GDM1 (cell line): ENCODE results near the gene FLNC.

Experiments
- DNase-seq: peaks from one replicate; lab custom pipeline; 2025; lab: John Stamatoyannopoulos, UW

FLNC gene

DNA sequence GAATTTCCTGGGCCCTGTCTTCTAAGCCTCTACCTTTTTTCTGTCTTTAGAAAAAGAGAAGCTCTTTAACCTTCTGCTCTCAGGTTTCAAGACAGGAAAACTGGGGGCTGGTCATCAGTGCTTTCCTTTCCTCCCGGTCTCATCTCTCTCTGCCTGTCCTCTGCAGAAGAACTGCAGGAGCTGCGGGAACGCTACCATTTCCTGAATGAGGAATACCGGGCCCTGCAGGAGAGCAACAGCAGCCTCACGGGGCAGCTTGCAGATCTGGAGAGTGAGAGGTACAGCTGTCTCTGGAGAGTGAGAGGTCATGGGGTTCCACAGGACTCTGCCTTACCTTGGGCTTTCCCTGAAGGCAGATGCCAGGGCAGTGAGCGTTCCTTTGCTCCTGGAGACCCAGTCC, 25.7 kb upstream of the FLNC start:
- no peak for DNase-seq

DNA sequence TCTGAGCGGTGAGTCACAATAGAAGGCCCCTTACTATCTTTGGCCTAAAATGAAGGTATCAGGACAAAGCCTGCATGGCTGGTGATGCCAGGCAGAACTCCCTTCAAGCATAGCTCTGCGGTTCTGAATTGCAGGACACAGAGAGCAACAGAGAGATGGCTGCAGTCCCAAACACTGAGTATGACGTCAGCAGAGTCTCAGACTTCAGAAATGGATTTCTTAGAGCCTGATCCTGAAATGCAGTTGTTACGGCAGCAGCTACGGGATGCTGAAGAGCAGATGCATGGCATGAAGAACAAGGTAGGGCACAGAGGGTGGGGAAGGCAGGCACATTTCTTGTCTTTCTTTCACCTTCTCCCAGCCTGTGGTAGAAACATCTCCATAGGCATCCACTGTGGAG, 25.0 kb upstream of the FLNC start:
- no peak for DNase-seq

DNA sequence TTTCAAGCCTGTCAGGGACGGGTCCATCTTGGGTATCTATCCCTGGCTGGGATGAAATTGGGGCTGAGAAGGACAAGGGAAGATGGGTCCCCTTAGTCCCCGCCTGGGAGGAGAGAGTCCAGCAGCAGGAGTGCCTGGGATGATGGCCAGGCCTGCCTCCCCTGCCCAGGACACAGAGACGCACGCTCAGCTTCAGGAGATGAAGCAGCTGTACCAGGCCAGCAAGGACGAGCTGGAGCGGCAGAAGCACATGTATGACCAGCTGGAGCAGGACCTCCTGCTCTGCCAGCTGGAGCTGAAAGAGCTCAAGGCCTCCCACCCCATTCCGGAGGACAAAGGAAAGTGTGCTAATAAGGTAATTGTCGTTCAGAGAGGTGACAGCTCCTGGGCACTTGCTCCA, 23.0 kb upstream of the FLNC start:
- no peak for DNase-seq

DNA sequence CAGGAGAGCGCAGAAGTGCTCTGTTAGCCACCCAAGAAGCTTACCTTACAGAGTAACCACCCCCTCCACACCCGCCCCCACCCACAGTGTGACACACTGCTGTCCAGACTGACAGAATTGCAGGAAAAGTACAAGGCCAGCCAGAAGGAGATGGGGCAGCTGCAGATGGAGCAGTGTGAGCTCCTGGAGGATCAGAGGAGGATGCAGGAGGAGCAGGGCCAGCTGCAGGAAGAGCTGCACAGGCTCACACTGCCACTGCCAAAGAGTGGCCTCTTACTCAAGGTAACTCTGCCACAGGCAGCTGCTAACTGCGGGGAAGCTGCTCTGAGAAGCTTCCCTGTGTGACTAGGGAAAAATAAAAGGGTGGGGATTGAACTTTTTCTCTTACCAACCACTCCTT, 20.8 kb upstream of the FLNC start:
- DNase-seq, result no peak

DNA sequence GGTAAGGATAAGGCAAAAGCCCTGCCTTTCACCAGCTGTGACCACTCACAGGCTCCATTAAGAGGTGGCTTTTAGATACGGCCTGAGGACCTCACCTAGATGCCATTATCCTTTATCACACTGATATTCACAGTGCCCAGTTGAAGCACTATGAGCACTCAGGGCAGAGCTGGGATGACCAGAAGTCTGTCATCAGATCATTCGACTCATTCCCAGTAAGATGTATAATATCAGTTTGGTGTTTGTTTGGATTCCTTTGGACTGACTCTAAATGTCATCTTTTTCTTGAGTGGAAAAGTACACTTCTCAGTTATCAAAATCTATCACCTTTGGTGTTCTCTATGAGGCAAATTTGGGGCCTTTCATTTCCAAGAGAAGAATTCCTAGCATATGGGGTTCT, 19.7 kb upstream of the FLNC start:
- DNase-seq, result no peak

DNA sequence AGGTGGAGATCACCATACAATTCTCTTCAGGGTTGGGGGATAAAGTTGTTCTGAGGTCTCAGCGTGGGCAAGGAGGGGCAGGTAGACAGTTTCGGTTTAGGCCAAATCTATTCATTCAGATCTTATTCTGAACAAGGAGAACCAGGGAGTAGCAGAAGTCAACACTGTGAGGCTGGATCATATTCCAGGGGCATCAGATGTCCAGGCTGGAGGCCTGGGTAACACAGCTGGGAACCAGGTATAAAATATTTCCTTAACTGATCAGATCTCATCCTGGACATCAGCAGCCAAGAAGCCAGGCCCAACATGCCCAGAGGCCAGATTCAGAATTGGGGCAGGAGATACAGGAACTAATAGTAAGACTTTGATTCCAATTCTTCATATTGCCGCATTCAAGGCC, 19.2 kb upstream of the FLNC start:
- no peak for DNase-seq

DNA sequence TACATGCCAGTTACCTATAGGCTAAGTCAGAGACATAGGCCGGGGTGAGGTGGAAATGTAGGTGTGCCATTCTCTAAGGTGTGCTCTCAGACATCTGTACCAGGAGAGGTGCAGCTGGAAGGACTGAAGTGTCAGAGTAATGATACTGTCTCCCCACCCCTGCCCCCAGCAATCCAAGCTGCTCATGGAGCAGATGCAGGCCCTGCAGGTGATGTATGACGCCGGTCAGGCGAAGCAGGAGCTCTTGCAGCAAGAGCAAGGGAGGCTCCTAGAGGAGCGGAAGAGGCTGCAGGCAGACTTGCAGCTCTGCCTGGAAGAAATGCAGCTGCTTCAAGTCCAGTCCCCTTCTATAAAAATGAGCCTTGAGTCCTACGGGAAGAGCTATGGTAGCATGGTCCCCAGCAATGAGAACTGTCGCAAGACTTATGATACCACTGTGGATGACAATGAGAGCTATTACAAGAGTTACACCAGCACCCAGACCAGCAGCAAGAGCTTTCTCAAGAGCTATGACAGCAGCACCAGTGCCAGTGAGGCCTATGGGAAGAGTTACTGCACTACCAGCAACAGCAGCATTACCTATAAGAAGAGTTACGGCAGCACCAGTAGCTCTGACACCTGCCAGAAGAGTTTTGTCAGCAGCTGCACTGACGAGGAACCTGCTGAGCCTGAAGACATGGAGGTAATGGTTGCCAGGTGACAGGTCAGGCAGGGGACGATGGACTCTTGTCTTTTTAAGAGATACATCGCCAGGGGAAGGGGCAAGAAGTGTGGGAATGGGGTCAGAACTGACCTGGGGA, 18.4 kb upstream of the FLNC start:
- no peak for DNase-seq

DNA sequence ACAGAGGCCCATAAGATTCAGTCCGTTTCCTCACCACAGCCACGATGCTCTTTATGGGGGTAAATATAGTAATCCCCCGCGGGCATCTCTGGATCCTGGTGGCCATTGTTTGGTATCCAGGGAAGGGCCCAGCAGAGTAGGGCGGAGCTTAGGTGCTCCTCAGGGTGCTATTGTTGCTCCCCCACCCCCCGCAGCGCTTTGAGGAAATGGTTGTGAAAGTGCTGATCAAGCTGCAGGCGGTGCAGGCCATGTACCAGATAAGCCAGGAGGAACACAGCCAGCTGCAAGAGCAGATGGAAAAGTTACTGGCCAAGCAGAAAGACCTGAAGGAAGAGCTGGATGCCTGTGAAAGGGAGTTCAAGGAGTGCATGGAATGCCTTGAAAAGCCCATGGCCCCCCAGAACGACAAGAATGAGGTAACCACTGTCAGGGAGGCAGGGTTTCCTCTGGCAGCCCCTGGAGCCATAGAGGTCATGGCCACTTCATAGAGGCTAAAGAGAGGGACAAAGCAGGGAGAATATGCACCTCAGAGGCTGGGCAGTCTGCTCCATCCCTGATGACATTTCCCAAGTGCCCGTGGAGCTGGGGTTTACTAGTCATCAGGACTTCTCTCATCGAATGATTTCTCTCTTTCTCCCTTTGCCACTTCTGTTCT, 17.6 kb upstream of the FLNC start:
- no peak for DNase-seq

DNA sequence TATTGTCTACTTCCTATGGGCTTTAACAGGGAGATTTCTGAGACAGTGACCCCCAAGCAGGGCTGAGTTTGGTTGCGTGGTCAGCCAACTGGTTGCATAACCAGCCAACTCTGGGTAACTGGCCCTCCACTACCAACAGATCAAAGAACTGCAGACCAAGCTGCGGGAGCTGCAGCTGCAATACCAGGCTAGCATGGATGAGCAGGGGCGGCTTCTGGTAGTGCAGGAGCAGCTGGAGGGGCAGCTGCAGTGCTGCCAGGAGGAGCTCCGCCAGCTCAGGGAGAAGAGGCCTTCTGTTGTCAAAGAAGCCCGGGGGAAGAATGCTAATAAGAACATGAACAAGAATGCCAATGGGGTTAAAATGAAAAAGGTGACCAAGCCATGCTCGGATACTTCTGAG, 15.7 kb upstream of the FLNC start:
- DNase-seq, result no peak

DNA sequence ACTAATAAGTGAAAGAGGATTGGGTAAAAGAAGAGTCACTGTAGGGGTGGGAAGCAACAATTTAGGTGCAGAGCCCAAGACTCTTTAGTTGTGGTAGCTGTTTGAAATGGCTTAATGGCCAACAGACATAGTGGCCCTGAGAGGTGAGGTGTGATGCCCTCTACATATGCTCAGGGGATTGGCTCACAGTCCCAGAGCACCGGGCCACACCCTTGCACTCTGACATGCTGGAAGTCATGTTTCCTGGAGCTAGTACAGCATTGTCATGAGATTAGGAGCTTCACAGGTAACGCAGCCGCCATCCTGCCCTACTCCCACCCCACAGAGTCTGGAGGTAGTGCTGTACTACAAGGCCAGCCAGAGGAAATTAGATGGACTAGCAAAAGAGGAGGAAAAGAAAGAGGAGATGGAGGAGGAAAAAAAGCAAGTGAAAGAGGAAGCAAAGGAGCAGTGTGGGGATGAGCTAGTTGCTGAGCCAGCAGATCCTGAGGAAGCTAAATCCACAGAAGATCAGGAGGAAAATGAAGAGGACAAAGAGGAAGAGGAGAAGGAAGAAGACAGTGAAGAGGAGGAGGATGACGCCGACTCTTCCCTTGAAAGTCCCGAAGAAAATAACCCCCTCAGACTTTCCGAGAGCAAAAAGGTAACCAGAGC, 14.8 kb upstream of the FLNC start:
- no peak for DNase-seq

DNA sequence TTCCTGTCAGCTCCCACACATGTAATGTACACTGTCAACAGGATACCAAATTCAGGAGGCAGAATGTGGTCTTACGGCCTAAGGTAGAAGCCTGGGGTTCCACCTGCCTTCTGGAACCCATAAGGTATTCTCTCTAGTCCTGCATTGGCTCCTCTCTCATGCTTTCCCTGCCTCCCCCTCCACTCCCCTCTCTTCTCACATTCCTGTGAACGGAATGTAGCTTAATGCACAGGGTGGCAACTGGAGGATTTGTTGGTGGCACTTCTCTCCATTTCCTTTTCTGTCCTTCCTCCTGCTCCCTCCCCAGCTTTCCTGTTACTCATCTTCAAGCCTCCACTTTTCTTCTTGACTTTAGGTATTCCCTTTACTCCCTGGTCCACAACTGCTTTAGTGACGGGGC, 11.5 kb upstream of the FLNC start:
- no peak for DNase-seq

DNA sequence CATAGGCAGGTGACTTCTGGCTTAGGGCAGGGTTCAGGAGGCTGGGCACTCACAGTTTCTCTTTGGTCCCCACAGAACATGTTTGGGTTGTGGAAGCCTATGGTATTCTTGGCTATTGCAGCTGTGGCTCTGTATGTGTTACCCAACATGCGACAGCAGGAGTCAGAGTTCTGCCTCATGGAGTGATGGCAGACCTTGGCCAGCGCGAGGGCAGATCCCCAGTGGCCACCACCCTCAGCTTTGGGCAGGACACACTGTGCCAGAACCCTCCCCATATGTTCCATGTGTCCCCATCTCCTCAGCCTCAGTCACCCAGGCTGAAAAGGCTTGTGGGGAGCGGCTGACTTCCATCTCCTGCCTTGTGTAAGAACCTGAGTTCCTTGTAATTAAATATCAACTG, 8.5 kb upstream of the FLNC start:
- no peak for DNase-seq

DNA sequence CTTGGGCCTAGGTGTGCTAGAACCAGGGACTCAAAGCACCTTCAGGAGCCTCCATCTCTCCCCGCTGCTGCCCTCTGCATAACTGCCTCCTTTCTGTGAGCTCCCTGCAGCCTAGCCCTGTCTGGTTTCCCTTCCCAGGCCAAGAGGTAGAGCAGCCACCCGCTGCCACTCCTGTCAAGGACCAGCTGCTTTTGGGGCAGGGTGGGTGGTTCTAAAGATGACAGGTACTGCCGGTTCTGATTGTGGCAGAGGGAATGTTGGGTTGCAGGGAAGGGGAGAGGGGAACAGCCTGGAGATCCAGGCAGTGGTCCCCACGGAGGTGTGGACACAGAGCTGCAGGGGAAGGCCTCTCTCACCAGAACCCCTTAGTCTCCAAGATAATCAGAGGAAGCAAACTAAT, 3.7 kb upstream of the FLNC start:
- no peak for DNase-seq

DNA sequence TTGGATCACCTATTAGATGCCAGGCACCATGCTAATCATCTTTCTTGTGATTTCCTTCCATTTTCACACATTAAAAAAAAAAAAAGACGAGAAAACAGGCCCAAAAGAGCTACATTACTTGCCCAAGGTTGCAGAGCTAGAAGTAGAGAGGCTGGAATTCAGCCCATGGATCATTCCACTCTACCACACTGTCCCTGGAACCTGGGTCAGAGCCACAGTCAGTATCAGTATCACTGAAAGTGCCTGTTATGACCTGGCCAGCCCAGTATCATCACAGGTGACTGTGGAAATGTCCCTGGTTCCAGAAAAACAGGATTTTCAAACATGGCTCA, 3.3 kb upstream of the FLNC start:
- no peak for DNase-seq

DNA sequence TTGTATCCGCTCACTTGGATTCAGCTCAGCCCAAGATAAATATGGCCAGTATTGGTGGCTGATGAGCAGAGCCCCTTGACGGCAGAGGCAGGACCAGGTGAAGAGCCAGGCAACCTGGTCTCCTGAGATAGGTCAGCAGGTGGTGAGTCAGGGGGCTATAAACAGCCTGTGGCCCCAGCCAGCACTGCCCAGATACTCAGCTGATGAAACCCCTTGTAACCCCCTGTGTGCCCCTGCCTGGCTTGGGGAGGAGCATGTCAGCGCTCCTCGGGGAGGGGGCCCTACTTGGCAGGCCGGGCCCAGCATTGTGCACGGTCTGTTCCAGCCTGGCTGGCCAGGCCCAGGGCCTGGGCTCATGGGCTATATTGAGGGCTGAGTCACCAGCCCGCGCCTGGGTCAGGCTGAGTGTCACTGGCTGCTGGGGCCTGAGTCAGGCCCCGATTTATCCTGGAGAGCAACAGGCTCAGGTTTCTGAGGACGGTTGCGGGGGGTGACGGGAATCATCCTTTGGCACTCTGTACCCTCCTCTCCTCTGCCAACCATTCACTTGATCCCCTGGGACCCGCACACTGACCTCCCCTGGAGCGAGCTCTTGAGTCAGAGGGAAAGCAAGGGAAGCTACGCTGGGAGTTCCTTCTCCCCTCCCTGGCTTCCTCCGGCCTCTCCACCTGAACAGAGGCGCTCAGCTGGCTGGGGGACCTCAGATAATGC, 2.8 kb upstream of the FLNC start:
- DNase-seq, result no peak

DNA sequence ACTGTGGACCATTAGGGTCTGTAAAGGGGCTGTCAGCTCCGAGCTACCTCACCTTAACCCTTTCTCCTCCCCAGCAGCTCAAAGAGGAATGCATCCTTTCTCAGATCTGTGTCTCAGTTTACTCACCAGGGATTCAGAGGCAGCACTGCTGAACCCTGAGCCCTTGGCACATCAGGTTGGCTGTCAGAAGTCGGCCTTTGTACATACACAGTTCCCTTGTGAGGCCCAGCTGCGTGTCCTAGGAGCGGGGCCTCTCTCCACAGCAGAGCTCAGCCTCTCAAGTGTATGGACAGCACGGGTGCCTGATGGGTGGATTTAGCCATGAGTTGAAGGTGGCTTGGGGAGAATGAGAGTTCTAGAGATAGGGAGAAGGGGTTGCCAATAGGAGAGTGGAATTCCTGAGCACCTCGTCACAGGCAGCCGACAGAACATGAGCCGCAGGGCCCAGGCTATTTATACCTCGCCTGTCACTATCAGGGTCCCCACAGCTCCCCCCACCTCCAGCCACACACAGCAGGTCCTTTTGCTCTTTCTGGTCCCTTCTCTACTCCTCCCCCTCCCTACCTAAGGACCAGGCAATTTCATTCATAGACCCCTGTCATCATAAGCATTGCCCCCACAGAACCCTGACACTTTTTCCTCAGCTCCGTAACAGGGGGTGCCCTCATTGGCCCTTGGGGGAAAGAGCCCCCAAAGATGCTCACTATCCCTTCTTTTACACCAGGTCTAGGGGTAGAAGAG, 2.1 kb upstream of the FLNC start:
- DNase-seq, result no peak

DNA sequence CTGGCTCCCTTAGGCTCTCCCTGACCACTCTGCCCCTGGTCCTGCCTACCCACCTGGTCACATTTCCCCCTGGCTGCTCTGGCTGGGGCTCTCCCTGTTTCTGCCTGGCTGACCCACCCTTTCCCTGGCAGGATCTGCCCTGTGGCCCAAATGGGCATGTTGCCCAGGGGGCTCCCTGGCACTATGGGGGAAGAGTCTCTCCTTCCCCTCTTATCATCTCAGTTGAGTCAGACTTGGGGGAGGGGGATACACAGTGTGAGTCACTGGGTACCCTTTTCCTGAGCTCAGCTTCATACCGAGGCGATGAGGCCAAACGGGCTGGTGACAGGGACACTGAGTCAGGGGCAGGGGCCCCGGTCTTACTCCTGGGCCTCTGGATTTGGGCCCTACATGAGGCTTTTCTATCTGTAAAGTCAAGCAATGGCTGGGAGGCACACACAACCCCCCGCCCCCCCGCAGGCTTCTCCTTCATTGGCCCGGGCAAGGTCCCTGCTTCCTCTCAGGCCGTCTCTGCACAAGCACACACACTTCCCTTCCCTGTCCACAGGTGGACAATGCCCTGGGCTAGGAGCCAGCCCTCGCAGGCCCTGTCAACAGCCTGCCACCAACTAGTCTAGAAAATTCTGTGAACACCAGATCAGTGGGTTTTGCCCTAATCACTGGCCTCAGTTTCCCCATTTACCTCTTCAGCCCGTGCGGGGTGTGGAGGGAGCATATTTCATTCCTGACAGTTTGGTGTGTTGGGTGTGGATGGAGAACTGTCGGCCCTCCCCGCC, 627 bp upstream of the FLNC start:
- no peak for DNase-seq

DNA sequence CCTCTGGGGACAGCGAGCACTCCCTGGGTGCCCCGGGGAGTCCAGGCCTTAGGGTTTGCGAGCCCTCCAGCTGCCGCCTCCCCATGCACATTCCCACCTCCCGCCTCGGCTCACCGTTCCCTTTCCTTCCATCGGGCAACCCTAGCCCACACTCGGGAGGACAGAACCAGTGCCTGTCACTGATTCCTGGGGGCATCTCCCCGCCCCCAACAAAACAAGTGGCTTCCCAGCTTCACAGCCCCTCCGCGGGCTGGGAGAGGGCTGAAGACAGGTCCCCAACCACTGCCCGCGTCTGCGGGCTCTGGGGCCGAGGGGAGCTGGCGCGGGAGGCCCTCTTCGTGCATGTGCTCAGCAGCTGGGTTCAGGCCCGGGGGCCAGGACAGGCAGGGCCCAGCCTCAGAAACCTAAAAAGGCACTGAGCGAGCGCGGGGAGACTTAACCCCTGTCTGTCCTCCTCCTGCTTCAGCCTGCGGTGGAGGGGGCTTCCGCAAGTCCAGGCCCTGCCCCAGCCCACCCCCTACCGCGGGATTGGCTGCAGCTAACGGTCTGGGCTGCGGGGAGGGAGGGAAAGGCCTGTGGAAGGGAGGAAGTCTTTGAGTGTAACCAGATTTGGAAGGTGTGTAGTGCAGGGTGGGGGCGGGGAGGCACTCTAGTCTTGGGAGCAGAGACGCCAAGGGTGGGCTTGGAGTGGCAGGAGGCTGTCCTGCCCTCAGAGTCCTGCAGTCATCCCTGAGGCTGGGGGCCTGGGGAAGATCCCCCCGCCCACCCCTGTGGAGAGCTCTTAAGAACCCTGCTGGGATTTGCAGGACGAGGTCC, 1.2 kb downstream of the FLNC start:
- peak; percentile 62 for DNase-seq

DNA sequence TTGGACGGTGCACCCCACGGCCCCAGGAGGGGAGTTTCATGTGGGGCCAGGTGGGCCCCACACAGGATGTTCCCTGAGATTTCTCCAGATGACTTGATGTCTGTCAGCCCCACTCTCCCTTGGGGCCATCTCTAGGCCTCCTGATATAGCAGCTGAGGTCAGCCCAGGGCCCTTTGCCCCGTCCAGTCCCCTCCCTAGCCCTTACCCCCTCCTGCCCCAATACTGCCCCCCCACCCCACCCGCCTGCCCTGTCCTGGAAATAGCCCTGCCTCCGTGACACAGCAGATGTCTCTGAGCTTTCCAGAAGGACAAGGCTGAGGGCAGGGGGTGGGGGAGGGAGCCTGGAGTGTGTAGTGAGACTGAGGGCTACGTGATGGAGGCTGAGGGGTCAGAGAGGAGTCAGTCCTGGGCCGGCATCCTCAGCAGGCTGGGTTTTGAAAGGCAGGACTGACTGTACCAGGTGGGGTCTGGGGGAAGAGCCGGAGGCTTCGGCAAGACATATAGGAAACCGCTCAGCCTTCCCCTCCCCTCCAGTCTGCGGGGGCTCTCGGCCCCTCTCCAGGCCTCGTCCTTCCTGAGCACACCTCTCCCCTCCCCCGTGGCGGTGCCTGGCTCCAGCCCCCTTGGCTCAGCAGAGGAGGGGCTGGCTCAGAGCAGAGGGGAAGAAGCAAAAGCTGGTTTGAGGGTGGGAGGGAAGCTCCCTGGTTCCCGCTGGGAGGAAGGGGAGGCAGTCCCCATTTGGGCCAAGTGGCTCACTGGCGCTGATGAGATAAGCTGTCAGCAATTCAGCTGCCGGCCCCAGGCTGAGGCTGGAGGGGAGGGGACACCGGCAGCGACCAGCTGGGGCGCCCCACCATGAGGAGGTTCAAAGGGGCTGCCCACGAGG, 2.0 kb downstream of the FLNC start:
- peak; percentile 67 for DNase-seq

DNA sequence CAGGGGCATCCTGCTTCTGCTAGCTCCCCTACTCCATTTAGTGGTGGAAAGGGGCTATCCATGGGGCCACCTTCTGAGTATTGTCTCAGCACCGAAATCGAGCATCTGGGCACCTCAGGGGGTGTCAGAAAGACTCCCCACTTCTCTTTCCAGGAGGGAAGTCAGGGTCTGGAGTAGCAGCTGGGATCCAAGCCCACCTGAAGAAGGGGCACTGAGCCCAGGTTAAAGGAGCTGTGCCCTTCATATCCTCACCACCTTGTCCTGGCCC, 2.6 kb downstream of the FLNC start:
- no peak for DNase-seq
